CD4-positive, alpha-beta T cell treated with Interleukin-1 beta for 1 hour (primary cell): ENCODE results near the gene PAQR7.
A peak's percentile ranks its signal among the peaks of the same experiment; 100 is the strongest.
"Not testable (repeated sequence)": the region's sequence is repeated elsewhere in the genome, so short reads cannot be mapped to it uniquely, and the experiment has no call there.

Experiments used
- DNase-seq, 2 donors: peaks; one replicate each; pipeline ENCODE4 v3.0.0-alpha.2; 2020 to 2022

Gene PAQR7

DNA sequence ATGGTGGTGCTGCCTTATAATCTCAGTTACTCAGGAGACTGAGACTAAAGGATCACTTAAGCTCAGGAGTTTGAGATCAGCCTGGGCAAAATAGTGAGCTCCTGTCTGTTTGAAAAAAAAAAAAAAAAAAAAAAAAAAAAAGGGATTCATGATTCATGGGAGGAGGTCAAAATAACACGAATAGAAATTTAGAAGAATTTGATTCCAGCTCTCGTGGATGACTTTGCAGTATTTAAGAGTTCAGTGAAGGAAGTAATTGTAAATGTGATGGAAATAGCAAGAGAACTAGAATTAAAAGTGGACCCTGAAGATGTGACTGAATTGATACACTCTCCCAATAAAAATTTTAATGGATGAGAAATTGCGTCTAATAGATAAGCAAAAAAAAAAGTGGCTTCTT lies 32.0 kb downstream of the PAQR7 start:
- DNase-seq, result no peak

GRCh38 chr1:25839808-25840207 lies 35.7 kb downstream of the PAQR7 start:
- DNase-seq, result not testable (repeated sequence)

DNA sequence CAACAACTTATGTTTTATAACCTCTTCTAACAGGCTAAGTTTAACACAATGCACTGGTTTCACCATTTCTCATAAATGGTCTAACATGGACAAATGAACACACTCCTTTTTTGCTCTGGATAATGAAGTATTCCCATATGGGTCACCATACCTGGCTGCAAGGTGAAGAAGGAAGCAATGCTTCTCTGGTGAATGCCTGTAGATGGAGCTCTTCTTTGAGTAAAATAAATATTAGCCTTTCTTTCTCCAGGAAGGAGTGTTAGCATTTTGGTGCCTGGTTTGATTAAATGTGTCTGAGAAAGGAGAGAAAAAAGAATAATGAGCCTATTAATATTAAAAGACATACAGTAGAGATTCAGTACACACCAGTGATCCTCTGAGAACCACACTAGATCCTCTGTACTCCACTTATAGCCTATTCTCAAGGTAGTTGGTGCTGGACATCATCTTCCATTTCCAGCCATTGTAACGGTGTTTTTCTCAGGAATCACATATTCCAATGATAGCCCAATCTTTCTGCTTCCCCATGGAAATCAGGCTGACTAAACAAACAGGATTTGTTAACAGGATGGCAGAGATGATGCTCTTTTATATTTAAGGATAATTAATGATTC lies 38.1 kb downstream of the PAQR7 start:
- no peak for DNase-seq

- DNase-seq, result no peak
Measured at GRCh38 chr1:25836695-25837094, 38.8 kb downstream of the PAQR7 start.

DNA sequence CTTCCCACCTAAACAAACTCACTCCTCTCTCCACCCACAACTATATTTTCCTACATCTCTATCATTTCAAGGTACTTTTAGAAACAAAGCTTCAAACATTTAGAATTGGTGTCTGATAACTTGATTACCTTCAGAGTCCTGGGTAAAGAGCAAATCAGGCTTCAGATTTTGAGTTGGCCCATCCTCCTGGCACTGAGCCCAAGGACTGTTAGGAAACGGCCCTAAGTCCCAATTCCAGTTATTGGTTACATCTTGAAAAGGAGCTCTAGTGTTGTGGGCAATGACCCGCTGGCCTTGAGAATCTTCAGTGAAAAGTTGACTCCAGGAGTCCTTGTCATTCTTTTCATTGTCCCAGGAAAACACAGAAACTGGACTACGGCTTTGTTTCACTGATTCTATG lies 40.6 kb downstream of the PAQR7 start:
- DNase-seq, result no peak

GRCh38 chr1:25833158-25833557 lies 42.4 kb downstream of the PAQR7 start:
- no peak for DNase-seq

DNA sequence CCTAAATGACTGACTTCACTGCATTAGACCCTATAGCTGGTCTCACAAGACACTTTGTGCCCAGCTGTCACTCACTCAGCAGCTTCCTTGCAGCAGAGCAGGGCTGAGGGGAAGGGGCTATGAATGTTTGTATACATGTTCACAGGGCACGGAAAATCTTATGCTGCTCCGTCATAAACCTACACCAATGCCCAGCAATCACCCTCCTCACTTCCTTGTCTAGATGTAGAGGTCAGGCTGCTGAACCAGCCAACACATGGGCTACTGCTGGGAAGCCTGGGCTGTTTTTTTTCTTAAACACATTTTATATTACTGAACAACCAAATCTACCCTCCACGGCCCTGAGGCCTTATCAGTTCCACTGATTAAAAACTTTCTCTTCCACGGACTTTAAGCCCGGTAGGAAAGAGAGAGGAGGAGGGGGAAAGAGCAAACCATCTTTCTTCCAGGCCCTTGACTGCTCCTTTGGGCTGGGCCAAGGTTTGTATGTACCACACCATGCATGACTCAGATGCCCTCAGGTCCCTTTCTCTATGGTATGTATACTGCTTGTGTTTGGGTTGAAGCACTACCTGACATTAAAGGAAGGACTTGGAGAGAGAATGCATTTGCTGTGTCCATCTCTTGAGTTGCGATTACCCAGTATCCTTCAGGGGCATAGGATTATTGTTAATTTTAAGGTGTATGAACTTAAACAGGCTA lies 43.0 kb downstream of the PAQR7 start:
- DNase-seq, result no peak

GRCh38 chr1:25831569-25832196 lies 43.8 kb downstream of the PAQR7 start:
- DNase-seq, result no peak

DNA sequence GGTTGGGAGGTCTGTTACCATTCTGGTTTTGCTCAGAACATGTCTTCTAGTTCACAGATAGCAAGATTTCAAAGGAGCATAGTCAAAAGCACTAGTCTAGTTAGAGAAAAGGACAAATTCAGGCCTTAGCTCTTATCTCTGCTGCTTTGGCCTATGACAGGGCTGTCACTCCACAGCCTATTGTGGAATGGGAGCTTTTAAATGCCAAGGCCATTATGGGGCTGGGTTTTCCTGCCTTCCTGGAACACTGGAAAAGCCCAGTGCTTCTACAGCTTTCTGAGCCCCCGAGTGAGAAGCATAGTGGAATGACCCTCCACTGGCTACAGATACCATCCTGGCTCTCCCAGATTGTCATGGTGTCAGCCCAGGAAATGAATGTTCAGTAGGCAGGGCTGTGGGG lies 46.5 kb downstream of the PAQR7 start:
- DNase-seq, result no peak

- DNase-seq, result no peak
Measured at GRCh38 chr1:25828491-25828890, 47.0 kb downstream of the PAQR7 start.

- DNase-seq, result no peak
Measured at GRCh38 chr1:25826571-25826970, 48.9 kb downstream of the PAQR7 start.

- DNase-seq, result no peak
Measured at GRCh38 chr1:25825605-25826004, 49.9 kb downstream of the PAQR7 start.

- no peak for DNase-seq
Measured at GRCh38 chr1:25821630-25822091, 53.8 kb downstream of the PAQR7 start.

- no peak for DNase-seq
Measured at GRCh38 chr1:25821112-25821476, 54.4 kb downstream of the PAQR7 start.

- peak; percentile 76 to 79 for DNase-seq
Measured at GRCh38 chr1:25820247-25821111, 55.0 kb downstream of the PAQR7 start.

GRCh38 chr1:25819491-25820246 lies 55.8 kb downstream of the PAQR7 start, which contains the start of gene MTFR1L:
TSS of gene MTFR1L (plus strand) at chr1:25819954. CDS start at chr1:25823105, 3,151 bp downstream.
- peak; percentile 91 to 93 for DNase-seq

- DNase-seq, result no peak
Measured at GRCh38 chr1:25818569-25818968, 56.9 kb downstream of the PAQR7 start.

DNA sequence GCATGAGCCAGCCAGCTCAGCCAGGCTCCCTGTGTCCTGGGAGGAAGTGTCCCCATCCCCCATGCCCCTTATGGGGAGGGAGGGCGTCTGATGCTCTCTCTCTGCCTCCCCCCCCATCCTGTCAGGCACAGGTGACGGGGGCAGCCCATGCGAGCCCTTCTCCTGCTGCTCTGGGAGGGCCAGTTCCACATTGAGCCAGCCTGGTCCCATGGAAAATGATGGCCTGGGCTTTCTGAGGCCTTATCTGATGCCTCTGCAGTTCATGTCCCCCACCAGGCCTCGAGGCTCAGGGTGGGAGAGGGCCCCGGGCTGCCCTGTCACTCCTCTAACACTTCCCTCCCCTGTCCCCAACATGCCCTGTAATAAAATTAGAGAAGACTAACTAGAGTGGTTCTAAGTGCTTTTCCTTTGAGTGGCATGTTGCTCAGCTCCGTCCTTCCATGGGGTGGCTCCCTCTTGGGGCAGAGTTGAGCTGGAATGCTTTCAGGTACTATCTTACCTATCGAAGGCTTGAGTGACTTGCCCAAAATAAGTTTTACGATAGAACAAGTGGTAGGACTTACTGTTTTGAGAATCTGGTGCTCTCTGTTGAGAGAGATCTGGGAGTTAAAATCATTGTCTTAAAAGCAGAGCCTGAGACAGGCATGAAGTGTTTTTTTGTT lies 57.5 kb downstream of the PAQR7 start:
- DNase-seq, result no peak

GRCh38 chr1:25816112-25816718 lies 59.3 kb downstream of the PAQR7 start:
- no peak for DNase-seq

DNA sequence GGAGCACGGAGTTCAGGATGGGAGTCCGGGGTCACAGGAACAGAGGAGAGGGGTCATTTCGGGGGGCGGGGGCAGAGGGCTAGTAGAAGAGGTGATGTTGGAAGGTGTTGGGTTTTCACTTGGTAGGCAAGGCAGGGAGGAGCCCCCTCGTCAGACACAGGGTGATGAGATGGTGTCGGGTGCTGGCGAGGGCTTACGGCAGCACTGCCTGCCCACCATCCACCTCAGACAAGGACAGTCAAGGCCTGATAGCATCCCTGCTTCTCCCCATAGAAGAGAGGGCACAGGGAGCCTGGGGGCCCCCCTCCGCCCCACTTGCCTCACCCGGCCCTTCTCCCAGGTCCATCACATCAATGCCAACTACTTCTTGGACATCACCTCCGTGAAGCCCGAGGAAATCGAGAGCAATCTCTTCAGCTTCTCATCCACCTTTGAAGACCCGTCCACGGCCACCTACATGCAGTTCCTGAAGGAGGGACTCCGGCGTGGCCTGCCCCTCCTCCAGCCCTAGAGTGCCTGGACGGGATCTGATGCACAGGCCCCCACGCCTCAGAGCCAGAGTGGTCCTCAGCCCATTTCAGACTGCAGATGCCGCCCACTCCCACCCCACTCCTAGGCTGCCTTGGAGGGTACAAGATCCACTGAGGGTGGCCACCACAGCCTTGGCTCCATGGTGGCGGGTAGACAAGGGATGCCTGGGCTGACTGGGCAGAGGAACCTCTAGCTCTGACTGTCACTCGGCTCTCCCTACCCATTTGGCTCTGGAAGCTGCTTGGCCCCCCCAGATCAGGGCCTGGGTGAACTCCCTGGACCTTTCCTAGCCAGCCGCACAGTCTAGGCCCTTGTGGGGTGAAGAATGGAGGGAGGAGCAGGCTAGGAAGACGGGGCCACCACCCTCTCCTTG lies 60.0 kb downstream of the PAQR7 start:
- no peak for DNase-seq
